Measurements from ENCODE around the gene KLK15.

GRCh38 chr19:50796128-50796633 is 37.2 kb downstream of the KLK15 start:
- no peak for TF ChIP-seq CTCF (IDR thresholded peaks at IDR 0.05; ENCODE audit: insufficient read depth, low read depth, low read length)
- TF ChIP-seq EZH2 (IDR thresholded peaks at IDR 0.05; ENCODE audit: insufficient read depth, low read length), result no peak

All from astrocyte (in vitro differentiated cells and primary cell).